ENCODE results near the gene AUTS2.

The AUTS2 gene

GRCh38 chr7:70448312-70448906 is 850.1 kb downstream of the AUTS2 start:
- Histone ChIP-seq H3K36me3 (no peaks in the 10 kb centered on the region), H3K4me3 (ENCODE audit: low read depth, low read length) (no peak overlapping the region), H3K27me3 (ENCODE audit: insufficient read depth, low read depth, severe bottlenecking) (no peaks in the 10 kb centered on the region), H3K27ac (no peak overlapping the region), H3K9me3 (ENCODE audit: severe bottlenecking) (no peaks in the 10 kb centered on the region)
- TF ChIP-seq CTCF (IDR thresholded peaks at IDR 0.05; ENCODE audit: low read depth, low read length) = no peak
- DNase-seq = no peak

DNA sequence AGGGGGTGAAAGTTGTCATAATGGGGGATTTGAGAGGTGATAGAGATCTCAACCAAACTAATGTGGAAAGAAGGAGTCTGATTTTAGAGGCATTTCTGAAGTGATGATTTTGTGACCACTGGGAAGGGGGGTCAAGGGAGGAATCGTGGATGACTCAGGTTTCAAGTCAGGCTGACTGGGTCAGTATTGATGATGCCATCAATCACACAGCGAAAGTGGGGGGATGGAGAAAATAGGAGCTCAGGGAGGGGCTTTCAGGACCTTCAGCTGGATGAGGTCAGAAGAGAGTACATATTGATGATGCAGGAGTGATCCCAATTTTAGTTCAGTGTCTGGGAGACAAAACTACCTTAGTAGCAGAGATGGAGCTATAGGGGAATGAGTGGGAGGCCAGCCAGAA is 852.5 kb downstream of the AUTS2 start:
- no peaks in the 10 kb centered on the region for H3K27me3 ChIP-seq (ENCODE audit: insufficient read depth, low read depth, severe bottlenecking)
- H3K27ac ChIP-seq = no peak overlapping the region
- H3K4me3 ChIP-seq (ENCODE audit: low read depth, low read length) = no peak overlapping the region
- no peak for TF ChIP-seq CTCF (IDR thresholded peaks at IDR 0.05; ENCODE audit: low read depth, low read length)
- H3K9me3 ChIP-seq (ENCODE audit: severe bottlenecking) = no peaks in the 10 kb centered on the region
- DNase-seq = no peak
- H3K36me3 ChIP-seq = no peaks in the 10 kb centered on the region

- H3K27ac ChIP-seq = no peak overlapping the region
- TF ChIP-seq CTCF (IDR thresholded peaks at IDR 0.05; ENCODE audit: low read depth, low read length) = no peak
- no peaks in the 10 kb centered on the region for H3K27me3 ChIP-seq (ENCODE audit: insufficient read depth, low read depth, severe bottlenecking)
- no peak overlapping the region for H3K4me3 ChIP-seq (ENCODE audit: low read depth, low read length)
- no peak for DNase-seq
- H3K36me3 ChIP-seq = no peaks in the 10 kb centered on the region
- no peaks in the 10 kb centered on the region for H3K9me3 ChIP-seq (ENCODE audit: severe bottlenecking)
Observed at GRCh38 chr7:70455925-70456324, 857.6 kb downstream of the AUTS2 start.

DNA sequence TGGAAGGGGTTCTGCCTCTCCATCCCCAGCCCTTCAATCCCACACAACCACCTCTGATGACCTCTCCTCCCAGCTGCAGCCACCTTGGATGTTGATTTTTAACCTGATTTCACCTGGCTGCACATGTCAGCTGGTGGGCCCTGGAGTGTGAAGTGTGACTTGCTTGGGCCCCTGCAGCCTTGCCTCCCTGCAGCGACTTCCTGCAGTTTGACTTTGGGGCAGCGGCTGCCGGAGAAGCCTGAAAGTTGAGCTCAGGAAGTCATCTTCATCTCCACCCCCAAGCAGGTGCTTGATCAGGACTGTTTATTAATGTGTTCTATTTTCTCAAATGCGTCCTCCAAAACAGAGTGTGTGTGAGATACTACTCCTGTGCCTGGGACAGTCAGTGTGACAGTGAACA is 858.4 kb downstream of the AUTS2 start:
- no peaks in the 10 kb centered on the region for H3K9me3 ChIP-seq (ENCODE audit: severe bottlenecking)
- H3K36me3 ChIP-seq = no peaks in the 10 kb centered on the region
- DNase-seq = no peak
- no peak overlapping the region for H3K27ac ChIP-seq
- no peak for TF ChIP-seq CTCF (IDR thresholded peaks at IDR 0.05; ENCODE audit: low read depth, low read length)
- H3K27me3 ChIP-seq (ENCODE audit: insufficient read depth, low read depth, severe bottlenecking) = no peaks in the 10 kb centered on the region
- H3K4me3 ChIP-seq (ENCODE audit: low read depth, low read length) = no peak overlapping the region

DNA sequence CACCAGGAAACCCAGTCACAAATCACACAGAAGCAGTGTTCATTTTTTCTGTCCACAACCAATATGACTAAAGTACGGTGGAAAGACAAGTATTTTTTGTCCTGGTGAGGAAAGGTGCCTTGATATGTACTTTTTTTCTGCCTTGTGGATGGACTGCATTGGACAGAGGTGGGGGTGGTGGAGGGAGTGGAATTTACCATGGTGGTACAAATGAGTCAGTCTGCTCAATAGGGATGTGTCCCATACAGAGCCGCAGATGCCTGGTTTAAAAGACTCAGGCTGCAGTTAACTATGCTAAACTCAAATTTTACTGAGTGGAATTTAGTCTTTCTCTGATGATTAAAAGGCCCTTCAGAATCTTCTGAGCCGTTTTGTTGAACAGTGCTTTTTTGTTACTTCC is 859.2 kb downstream of the AUTS2 start:
- no peak overlapping the region for H3K4me3 ChIP-seq (ENCODE audit: low read depth, low read length)
- no peak for DNase-seq
- no peaks in the 10 kb centered on the region for H3K9me3 ChIP-seq (ENCODE audit: severe bottlenecking)
- no peak for TF ChIP-seq CTCF (IDR thresholded peaks at IDR 0.05; ENCODE audit: low read depth, low read length)
- no peaks in the 10 kb centered on the region for H3K36me3 ChIP-seq
- H3K27me3 ChIP-seq (ENCODE audit: insufficient read depth, low read depth, severe bottlenecking) = no peaks in the 10 kb centered on the region
- no peak overlapping the region for H3K27ac ChIP-seq
